GM18873 (cell line): ENCODE results near the gene DHRS7.

Source experiments
- ATAC-seq: cut with Tn5 transposase; IDR thresholded peaks from one replicate; pipeline ENCODE4 v1.9.1; 2021; ENCODE audit warnings: mild to moderate bottlenecking, moderate library complexity, moderate number of reproducible peaks; ENCODE audit not compliant: unreplicated experiment, low FRiP score

DHRS7 gene

GRCh38 chr14:60164712-60165546, at the start of gene DHRS7:
TSS of gene DHRS7 (minus strand) at chr14:60165398. CDS start at chr14:60165309, 89 bp downstream.
- ATAC-seq: peak; percentile 74

- ATAC-seq: no peak
Measured at GRCh38 chr14:60214415-60215126, 49.4 kb upstream of the DHRS7 start.

GRCh38 chr14:60214003-60214402, 48.8 kb upstream of the DHRS7 start:
- no peak for ATAC-seq

GRCh38 chr14:60212503-60213371, 47.5 kb upstream of the DHRS7 start:
- ATAC-seq: peak; percentile 94

GRCh38 chr14:60211153-60211552, 46.0 kb upstream of the DHRS7 start:
- ATAC-seq: no peak

GRCh38 chr14:60210703-60211102, 45.5 kb upstream of the DHRS7 start:
- ATAC-seq: no peak

- ATAC-seq: peak; percentile 38
Measured at GRCh38 chr14:60206837-60207533, 41.8 kb upstream of the DHRS7 start.

GRCh38 chr14:60206249-60206670, 41.1 kb upstream of the DHRS7 start:
- ATAC-seq: no peak

GRCh38 chr14:60204843-60205774, 39.9 kb upstream of the DHRS7 start:
- peak; percentile 50 for ATAC-seq

GRCh38 chr14:60204104-60204842, 39.1 kb upstream of the DHRS7 start:
- ATAC-seq: peak; percentile 84

GRCh38 chr14:60199321-60199720, 34.1 kb upstream of the DHRS7 start:
- ATAC-seq: no peak

- ATAC-seq: no peak
Measured at GRCh38 chr14:60197629-60198303, 32.6 kb upstream of the DHRS7 start.

- ATAC-seq: no peak
Measured at GRCh38 chr14:60196291-60196690, 31.1 kb upstream of the DHRS7 start.

GRCh38 chr14:60195179-60195810, 30.1 kb upstream of the DHRS7 start:
- ATAC-seq: no peak

GRCh38 chr14:60189923-60190840, 25.0 kb upstream of the DHRS7 start:
- ATAC-seq: no peak

- no peak for ATAC-seq
Measured at GRCh38 chr14:60188696-60189095, 23.5 kb upstream of the DHRS7 start.
